GM23338 (cell line): ENCODE measurements around the gene PLEKHA7. TPM values are rescaled to one million over a fixed set of nuclear protein-coding genes. Genes with fewer than 3 reads are reported as not detected.

Experiments used
- ATAC-seq: fragments of 200-7000 bp; cut with Tn5 transposase; 3 replicates; pipeline ENCODE4 v1.9.1; 2020
- DNase-seq: peaks from one replicate; pipeline ENCODE4 v3.0.0-alpha.2; 2015; ENCODE audit warnings: low spot score
- H2AFZ ChIP-seq: fragments of 200-600 bp; sonication (generic); 2 replicates; pipeline ENCODE4 v1.8.0; 2016; ENCODE audit warnings: antibody characterized with exemption, mild to moderate bottlenecking, moderate library complexity
- H3F3A ChIP-seq: fragments of 200-600 bp; sonication (generic); replicated peaks from 2 replicates; pipeline ENCODE4 v1.8.0; 2017; ENCODE audit warnings: antibody characterized with exemption, mixed run types, low read depth
- H3K27ac ChIP-seq: fragments of 200-600 bp; sonication (generic); 2 replicates; pipeline ENCODE4 v1.6.1; 2016; ENCODE audit warnings: low read depth
- H3K27me3 ChIP-seq: fragments of 200-600 bp; sonication (generic); 2 replicates; pipeline ENCODE4 v1.8.0; 2016; ENCODE audit warnings: mild to moderate bottlenecking, mixed run types, moderate library complexity; ENCODE audit not compliant: insufficient read depth
- H3K36me3 ChIP-seq: fragments of 200-600 bp; sonication (generic); 2 replicates; pipeline ENCODE4 v1.8.0; 2016; ENCODE audit warnings: mild to moderate bottlenecking; ENCODE audit not compliant: insufficient read depth
- H3K4me1 ChIP-seq: fragments of 200-600 bp; sonication (generic); 2 replicates; pipeline ENCODE4 v1.8.0; 2016; ENCODE audit warnings: mild to moderate bottlenecking, moderate library complexity; ENCODE audit not compliant: insufficient read depth
- H3K4me2 ChIP-seq: fragments of 200-600 bp; sonication (generic); 2 replicates; pipeline ENCODE4 v1.7.1; 2017; ENCODE audit warnings: mixed run types
- H3K4me3 ChIP-seq: fragments of 200-600 bp; sonication (generic); 2 replicates; pipeline ENCODE4 v1.6.1; 2016; ENCODE audit warnings: mixed run types
- H3K79me2 ChIP-seq: fragments of 200-600 bp; sonication (generic); replicated peaks from 2 replicates; pipeline ENCODE4 v1.8.0; 2017; ENCODE audit warnings: mild to moderate bottlenecking; ENCODE audit not compliant: insufficient read depth
- H3K9me2 ChIP-seq: fragments of 200-600 bp; sonication (generic); 2 replicates; pipeline ENCODE4 v1.8.0; 2017; ENCODE audit not compliant: insufficient read depth
- H4K20me1 ChIP-seq: fragments of 200-600 bp; sonication (generic); replicated peaks from 2 replicates; pipeline ENCODE4 v1.8.0; 2017; ENCODE audit warnings: mild to moderate bottlenecking; ENCODE audit not compliant: insufficient read depth
- H3K27ac Mint-ChIP-seq: 2 replicates; pipeline ENCODE4 v1.8.0; 2020; ENCODE audit warnings: inconsistent platforms, mild to moderate bottlenecking, moderate library complexity, mixed read lengths
- H3K27me3 Mint-ChIP-seq: 3 replicates; pipeline ENCODE4 v1.8.0; 2022; ENCODE audit warnings: low read depth, mild to moderate bottlenecking, moderate library complexity, mixed read lengths, inconsistent platforms; ENCODE audit not compliant: insufficient read depth, poor library complexity
- H3K36me3 Mint-ChIP-seq: 3 replicates; pipeline ENCODE4 v1.8.0; 2021; ENCODE audit warnings: low read depth, mild to moderate bottlenecking, inconsistent platforms, moderate library complexity, mixed read lengths
- H3K4me1 Mint-ChIP-seq: 3 replicates; pipeline ENCODE4 v1.8.0; 2020; ENCODE audit warnings: mild to moderate bottlenecking, inconsistent platforms, mixed read lengths
- H3K4me3 Mint-ChIP-seq: 3 replicates; pipeline ENCODE4 v1.8.0; 2021; ENCODE audit warnings: moderate library complexity, mild to moderate bottlenecking, inconsistent platforms, mixed read lengths
- H3K9me3 Mint-ChIP-seq: 3 replicates; pipeline ENCODE4 v1.8.0; 2020; ENCODE audit warnings: moderate library complexity, mild to moderate bottlenecking, inconsistent platforms, mixed read lengths
- CREB1 ChIP-seq: fragments of 250-450 bp; sonication (Bioruptor Pico); IDR thresholded peaks from 2 replicates; pipeline ENCODE4 v1.5.0; 2020; ENCODE audit warnings: low read depth, mild to moderate bottlenecking, moderate library complexity
- EZH2 ChIP-seq: fragments of 200-600 bp; sonication (generic); IDR thresholded peaks from one replicate; pipeline ENCODE4 v1.8.0; 2017; ENCODE audit warnings: antibody characterized with exemption, mild to moderate bottlenecking, low read depth; ENCODE audit not compliant: unreplicated experiment
- EZH2phosphoT487 ChIP-seq: fragments of 200-600 bp; sonication (generic); IDR thresholded peaks from one replicate; pipeline ENCODE4 v1.8.1; 2018; ENCODE audit warnings: antibody characterized with exemption; ENCODE audit not compliant: unreplicated experiment
- JUNB ChIP-seq: IDR thresholded peaks from one replicate; pipeline ENCODE4 v1.6.1; 2016; ENCODE audit warnings: antibody characterized with exemption; ENCODE audit not compliant: unreplicated experiment
- NANOG ChIP-seq: IDR thresholded peaks from 2 replicates; pipeline ENCODE4 v1.6.1; 2016; ENCODE audit warnings: antibody characterized with exemption, borderline replicate concordance
- POLR2AphosphoS5 ChIP-seq: IDR thresholded peaks from 2 replicates; pipeline ENCODE4 v1.6.1; 2016; ENCODE audit warnings: antibody characterized with exemption, low read depth
- REST ChIP-seq: IDR thresholded peaks from one replicate; pipeline ENCODE4 v1.6.1; 2018; ENCODE audit warnings: antibody characterized with exemption; ENCODE audit not compliant: unreplicated experiment
- STAT1 ChIP-seq: IDR thresholded peaks from one replicate; pipeline ENCODE4 v1.6.1; 2016; ENCODE audit warnings: antibody characterized with exemption; ENCODE audit not compliant: unreplicated experiment
- ZNF114 ChIP-seq: fragments of 250-450 bp; sonication (Bioruptor Pico); IDR thresholded peaks from 2 replicates; pipeline ENCODE4 v1.5.0; 2020; ENCODE audit warnings: mild to moderate bottlenecking, moderate library complexity
- ZNF331 ChIP-seq: fragments of 250-450 bp; sonication (Bioruptor Pico); IDR thresholded peaks from 2 replicates; pipeline ENCODE4 v1.5.0; 2020; ENCODE audit warnings: low read depth, mild to moderate bottlenecking, moderate library complexity
- polyA plus RNA-seq: library from polyadenylated mRNA; unstranded; fragments of >200 nt; fragmentation: Nextera tagmentation; extraction: Ambion mirVana; gene quantifications from 2 replicates; pipeline ENCODE4 v1.2.1, GENCODE V29; 2016
- total RNA-seq: library from RNA; depleted of rRNA; stranded (reverse); fragments of >200 nt; shearing (Covaris generic); gene quantifications from 2 replicates; pipeline ENCODE4 v1.2.3, GENCODE V29; 2014
- TF ChIP-seq, protein P1 (sequence below): IDR thresholded peaks from 2 replicates; pipeline ENCODE4 v1.6.1; 2016; ENCODE audit warnings: antibody characterized with exemption
- TF ChIP-seq, protein P2 (sequence below): fragments of 250-450 bp; sonication (Bioruptor Pico); IDR thresholded peaks from 2 replicates; pipeline ENCODE4 v1.5.0; 2020; ENCODE audit warnings: mild to moderate bottlenecking, moderate library complexity
- TF ChIP-seq, protein P3 (sequence below), 2 experiments: fragments of 200-600 bp in 1 of 2; sonication (generic) in 1 of 2; conservative IDR thresholded peaks; 2 replicates each; pipeline versions ENCODE4 v1.5.1 to v1.6.1; 2016 to 2017; ENCODE audit warnings: antibody characterized with exemption in 2 of 2, low read depth in 2 of 2, mild to moderate bottlenecking in 2 of 2, moderate library complexity in 1 of 2

PLEKHA7 gene
- total and polyA plus RNA-seq, 2 experiments from 2014 or later = 9.7 to 15.8 TPM

DNA sequence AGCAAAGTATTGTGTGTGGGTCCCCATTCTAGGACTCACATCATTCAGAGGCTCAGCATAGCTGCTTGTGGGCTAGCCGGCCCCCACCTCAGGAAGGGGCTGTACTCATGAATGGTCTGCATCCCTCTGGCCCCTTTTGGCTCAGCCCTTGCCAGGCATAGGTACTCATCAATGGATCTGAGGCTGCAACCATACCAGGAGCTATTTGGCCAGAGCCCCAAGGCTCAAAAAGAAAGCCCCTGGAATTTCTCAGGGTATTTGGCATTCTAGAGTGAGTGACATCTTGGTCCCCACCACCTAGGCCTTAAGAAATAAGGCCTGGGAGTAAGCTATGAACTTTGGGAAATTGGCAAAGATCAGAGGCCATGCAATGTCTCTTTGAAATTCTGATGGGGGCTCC lies 38.3 kb downstream of the PLEKHA7 start:
- DNase-seq (no peak), ATAC-seq (peak; percentile 21; the same call in 2 of the 3 replicates)
- no peak overlapping the region for H3K27ac Mint-ChIP-seq
- H4K20me1 ChIP-seq = peaks cover 7% of the 10 kb centered on the region; the same call in 1 of the 2 replicates
- H3K36me3 Mint-ChIP-seq = no peaks in the 10 kb centered on the region; the same call in 2 of the 3 replicates
- H3K9me2 ChIP-seq = 0 out of 2 replicates have a peak, but pooled peaks cover 5% of the 10 kb centered on the region
- H3F3A ChIP-seq = no peaks in the 10 kb centered on the region
- no peaks in the 10 kb centered on the region for H3K9me3 Mint-ChIP-seq
- no peak overlapping the region for H3K4me3 ChIP-seq
- H3K27me3 ChIP-seq = no peaks in the 10 kb centered on the region
- no peak overlapping the region for H3K27ac ChIP-seq
- peaks cover 52% of the 10 kb centered on the region for H3K4me1 Mint-ChIP-seq
- H3K4me1 ChIP-seq = peaks cover 16% of the 10 kb centered on the region; the same call in 1 of the 2 replicates
- no peaks in the 10 kb centered on the region for H3K36me3 ChIP-seq
- no peak overlapping the region for H3K4me3 Mint-ChIP-seq
- H3K27me3 Mint-ChIP-seq = peaks cover 5% of the 10 kb centered on the region
- peaks cover 27% of the 10 kb centered on the region for H3K79me2 ChIP-seq
- H3K4me2 ChIP-seq = no peak overlapping the region
- TF ChIP-seq, protein P1, sequence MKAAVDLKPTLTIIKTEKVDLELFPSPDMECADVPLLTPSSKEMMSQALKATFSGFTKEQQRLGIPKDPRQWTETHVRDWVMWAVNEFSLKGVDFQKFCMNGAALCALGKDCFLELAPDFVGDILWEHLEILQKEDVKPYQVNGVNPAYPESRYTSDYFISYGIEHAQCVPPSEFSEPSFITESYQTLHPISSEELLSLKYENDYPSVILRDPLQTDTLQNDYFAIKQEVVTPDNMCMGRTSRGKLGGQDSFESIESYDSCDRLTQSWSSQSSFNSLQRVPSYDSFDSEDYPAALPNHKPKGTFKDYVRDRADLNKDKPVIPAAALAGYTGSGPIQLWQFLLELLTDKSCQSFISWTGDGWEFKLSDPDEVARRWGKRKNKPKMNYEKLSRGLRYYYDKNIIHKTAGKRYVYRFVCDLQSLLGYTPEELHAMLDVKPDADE = no peak
- TF ChIP-seq ZNF114 (CRISPR knock-in tag) = no peak
- no peak for TF ChIP-seq EZH2phosphoT487
- TF ChIP-seq JUNB = no peak
- TF ChIP-seq, protein P2, sequence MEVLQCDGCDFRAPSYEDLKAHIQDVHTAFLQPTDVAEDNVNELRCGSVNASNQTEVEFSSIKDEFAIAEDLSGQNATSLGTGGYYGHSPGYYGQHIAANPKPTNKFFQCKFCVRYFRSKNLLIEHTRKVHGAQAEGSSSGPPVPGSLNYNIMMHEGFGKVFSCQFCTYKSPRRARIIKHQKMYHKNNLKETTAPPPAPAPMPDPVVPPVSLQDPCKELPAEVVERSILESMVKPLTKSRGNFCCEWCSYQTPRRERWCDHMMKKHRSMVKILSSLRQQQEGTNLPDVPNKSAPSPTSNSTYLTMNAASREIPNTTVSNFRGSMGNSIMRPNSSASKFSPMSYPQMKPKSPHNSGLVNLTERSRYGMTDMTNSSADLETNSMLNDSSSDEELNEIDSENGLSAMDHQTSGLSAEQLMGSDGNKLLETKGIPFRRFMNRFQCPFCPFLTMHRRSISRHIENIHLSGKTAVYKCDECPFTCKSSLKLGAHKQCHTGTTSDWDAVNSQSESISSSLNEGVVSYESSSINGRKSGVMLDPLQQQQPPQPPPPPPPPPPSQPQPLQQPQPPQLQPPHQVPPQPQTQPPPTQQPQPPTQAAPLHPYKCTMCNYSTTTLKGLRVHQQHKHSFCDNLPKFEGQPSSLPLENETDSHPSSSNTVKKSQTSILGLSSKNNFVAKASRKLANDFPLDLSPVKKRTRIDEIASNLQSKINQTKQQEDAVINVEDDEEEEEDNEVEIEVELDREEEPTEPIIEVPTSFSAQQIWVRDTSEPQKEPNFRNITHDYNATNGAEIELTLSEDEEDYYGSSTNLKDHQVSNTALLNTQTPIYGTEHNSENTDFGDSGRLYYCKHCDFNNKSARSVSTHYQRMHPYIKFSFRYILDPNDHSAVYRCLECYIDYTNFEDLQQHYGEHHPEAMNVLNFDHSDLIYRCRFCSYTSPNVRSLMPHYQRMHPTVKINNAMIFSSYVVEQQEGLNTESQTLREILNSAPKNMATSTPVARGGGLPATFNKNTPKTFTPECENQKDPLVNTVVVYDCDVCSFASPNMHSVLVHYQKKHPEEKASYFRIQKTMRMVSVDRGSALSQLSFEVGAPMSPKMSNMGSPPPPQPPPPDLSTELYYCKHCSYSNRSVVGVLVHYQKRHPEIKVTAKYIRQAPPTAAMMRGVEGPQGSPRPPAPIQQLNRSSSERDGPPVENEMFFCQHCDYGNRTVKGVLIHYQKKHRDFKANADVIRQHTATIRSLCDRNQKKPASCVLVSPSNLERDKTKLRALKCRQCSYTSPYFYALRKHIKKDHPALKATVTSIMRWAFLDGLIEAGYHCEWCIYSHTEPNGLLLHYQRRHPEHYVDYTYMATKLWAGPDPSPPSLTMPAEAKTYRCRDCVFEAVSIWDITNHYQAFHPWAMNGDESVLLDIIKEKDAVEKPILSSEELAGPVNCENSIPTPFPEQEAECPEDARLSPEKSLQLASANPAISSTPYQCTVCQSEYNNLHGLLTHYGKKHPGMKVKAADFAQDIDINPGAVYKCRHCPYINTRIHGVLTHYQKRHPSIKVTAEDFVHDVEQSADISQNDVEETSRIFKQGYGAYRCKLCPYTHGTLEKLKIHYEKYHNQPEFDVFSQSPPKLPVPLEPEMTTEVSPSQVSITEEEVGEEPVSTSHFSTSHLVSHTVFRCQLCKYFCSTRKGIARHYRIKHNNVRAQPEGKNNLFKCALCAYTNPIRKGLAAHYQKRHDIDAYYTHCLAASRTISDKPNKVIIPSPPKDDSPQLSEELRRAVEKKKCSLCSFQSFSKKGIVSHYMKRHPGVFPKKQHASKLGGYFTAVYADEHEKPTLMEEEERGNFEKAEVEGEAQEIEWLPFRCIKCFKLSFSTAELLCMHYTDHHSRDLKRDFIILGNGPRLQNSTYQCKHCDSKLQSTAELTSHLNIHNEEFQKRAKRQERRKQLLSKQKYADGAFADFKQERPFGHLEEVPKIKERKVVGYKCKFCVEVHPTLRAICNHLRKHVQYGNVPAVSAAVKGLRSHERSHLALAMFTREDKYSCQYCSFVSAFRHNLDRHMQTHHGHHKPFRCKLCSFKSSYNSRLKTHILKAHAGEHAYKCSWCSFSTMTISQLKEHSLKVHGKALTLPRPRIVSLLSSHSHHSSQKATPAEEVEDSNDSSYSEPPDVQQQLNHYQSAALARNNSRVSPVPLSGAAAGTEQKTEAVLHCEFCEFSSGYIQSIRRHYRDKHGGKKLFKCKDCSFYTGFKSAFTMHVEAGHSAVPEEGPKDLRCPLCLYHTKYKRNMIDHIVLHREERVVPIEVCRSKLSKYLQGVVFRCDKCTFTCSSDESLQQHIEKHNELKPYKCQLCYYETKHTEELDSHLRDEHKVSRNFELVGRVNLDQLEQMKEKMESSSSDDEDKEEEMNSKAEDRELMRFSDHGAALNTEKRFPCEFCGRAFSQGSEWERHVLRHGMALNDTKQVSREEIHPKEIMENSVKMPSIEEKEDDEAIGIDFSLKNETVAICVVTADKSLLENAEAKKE = no peak
- TF ChIP-seq ZNF331 (CRISPR knock-in tag) = no peak
- TF ChIP-seq POLR2AphosphoS5 = no peak
- TF ChIP-seq EZH2 = no peak
- no peak for TF ChIP-seq STAT1
- TF ChIP-seq, protein P3, sequence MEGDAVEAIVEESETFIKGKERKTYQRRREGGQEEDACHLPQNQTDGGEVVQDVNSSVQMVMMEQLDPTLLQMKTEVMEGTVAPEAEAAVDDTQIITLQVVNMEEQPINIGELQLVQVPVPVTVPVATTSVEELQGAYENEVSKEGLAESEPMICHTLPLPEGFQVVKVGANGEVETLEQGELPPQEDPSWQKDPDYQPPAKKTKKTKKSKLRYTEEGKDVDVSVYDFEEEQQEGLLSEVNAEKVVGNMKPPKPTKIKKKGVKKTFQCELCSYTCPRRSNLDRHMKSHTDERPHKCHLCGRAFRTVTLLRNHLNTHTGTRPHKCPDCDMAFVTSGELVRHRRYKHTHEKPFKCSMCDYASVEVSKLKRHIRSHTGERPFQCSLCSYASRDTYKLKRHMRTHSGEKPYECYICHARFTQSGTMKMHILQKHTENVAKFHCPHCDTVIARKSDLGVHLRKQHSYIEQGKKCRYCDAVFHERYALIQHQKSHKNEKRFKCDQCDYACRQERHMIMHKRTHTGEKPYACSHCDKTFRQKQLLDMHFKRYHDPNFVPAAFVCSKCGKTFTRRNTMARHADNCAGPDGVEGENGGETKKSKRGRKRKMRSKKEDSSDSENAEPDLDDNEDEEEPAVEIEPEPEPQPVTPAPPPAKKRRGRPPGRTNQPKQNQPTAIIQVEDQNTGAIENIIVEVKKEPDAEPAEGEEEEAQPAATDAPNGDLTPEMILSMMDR (conservative IDR thresholded peaks at IDR 0.05; ENCODE audit: low read depth in 2 of 2) = no peak
- no peak for TF ChIP-seq REST
- TF ChIP-seq NANOG = no peak
- no peak for TF ChIP-seq CREB1 (CRISPR knock-in tag)
- no peak overlapping the region for H2AFZ ChIP-seq
